Karpas-422 (cell line): ENCODE data around the gene CDHR4. TPM values are rescaled to one million over a fixed set of nuclear protein-coding genes. Genes with fewer than 3 reads are reported as not detected.
"Not testable (repeated sequence)": the region's sequence is repeated elsewhere in the genome, so short reads cannot be mapped to it uniquely, and the experiment has no call there.

ENCODE experiments used
- DNase-seq: peaks from one replicate; pipeline ENCODE4 v3.0.0-alpha.2; 2015
- H2AFZ ChIP-seq: fragments of 200-600 bp; sonication (generic); 2 replicates; pipeline ENCODE4 v1.6.1; 2014; ENCODE audit warnings: antibody characterized with exemption, low read length, mixed read lengths
- H3K27ac ChIP-seq: fragments of 200-600 bp; sonication (generic); 2 replicates; pipeline ENCODE4 v1.5.1; 2014; ENCODE audit warnings: mild to moderate bottlenecking, low read length, moderate library complexity
- H3K27me3 ChIP-seq: fragments of 200-600 bp; sonication (generic); 2 replicates; pipeline ENCODE4 v1.6.1; 2014; ENCODE audit warnings: low read length, mixed read lengths
- H3K36me3 ChIP-seq: fragments of 200-600 bp; sonication (generic); 2 replicates; pipeline ENCODE4 v1.6.1; 2014; ENCODE audit warnings: low read length, mixed read lengths; ENCODE audit not compliant: insufficient read depth
- H3K4me1 ChIP-seq: fragments of 200-600 bp; sonication (generic); 2 replicates; pipeline ENCODE4 v1.6.1; 2014; ENCODE audit warnings: mild to moderate bottlenecking, low read length, mixed read lengths
- H3K4me2 ChIP-seq: fragments of 200-600 bp; sonication (generic); 2 replicates; pipeline ENCODE4 v1.6.1; 2014; ENCODE audit warnings: low read length, low read depth, mild to moderate bottlenecking; ENCODE audit not compliant: poor library complexity, severe bottlenecking
- H3K4me3 ChIP-seq: fragments of 200-600 bp; sonication (generic); 2 replicates; pipeline ENCODE4 v1.5.1; 2014; ENCODE audit warnings: mild to moderate bottlenecking, antibody characterized with exemption, low read length, mixed read lengths
- H3K79me2 ChIP-seq: fragments of 200-600 bp; sonication (generic); 2 replicates; pipeline ENCODE4 v1.6.1; 2014; ENCODE audit warnings: mild to moderate bottlenecking, low read length, mixed read lengths
- H3K9ac ChIP-seq: fragments of 200-600 bp; sonication (generic); 2 replicates; pipeline ENCODE4 v1.6.0; 2014; ENCODE audit warnings: low read length
- H3K9me2 ChIP-seq: fragments of 200-600 bp; sonication (generic), shearing (Covaris generic); replicated peaks from 2 replicates; pipeline ENCODE4 v1.6.0; 2014; ENCODE audit warnings: mild to moderate bottlenecking, low read length, moderate library complexity; ENCODE audit not compliant: insufficient read depth
- H3K9me3 ChIP-seq: fragments of 300-700, 200-600 bp; sonication (generic); 2 replicates; pipeline ENCODE4 v1.6.1; 2014; ENCODE audit warnings: low read length, mixed read lengths
- H4K20me1 ChIP-seq: fragments of 200-600 bp; sonication (generic); 2 replicates; pipeline ENCODE4 v1.6.1; 2014; ENCODE audit warnings: mild to moderate bottlenecking, antibody characterized with exemption, low read length, low read depth; ENCODE audit not compliant: insufficient read depth
- total RNA-seq: library from RNA; depleted of rRNA; stranded (reverse); fragments of >200 nt; shearing (Covaris generic); gene quantifications from 2 replicates; pipeline ENCODE4 v1.2.3, GENCODE V29; 2014; ENCODE audit warnings: low replicate concordance

Gene CDHR4
- total RNA-seq, 1 experiment from 2014 or later: not detected

- Histone ChIP-seq H3K4me1 (peaks cover 6% of the 10 kb centered on the region), H3K4me2 (no peak overlapping the region), H3K27me3 (no peaks in the 10 kb centered on the region), H3K79me2 (peaks cover 88% of the 10 kb centered on the region), H3K4me3 (no peak overlapping the region), H3K9ac (no peak overlapping the region), H3K36me3 (peaks cover 10% of the 10 kb centered on the region), H4K20me1 (no peaks in the 10 kb centered on the region), H3K9me2 (no peaks in the 10 kb centered on the region), H3K9me3 (no peaks in the 10 kb centered on the region), H2AFZ (no peak overlapping the region), H3K27ac (no peak overlapping the region)
- no peak for DNase-seq
Observed at GRCh38 chr3:49780080-49780974, 19.3 kb downstream of the CDHR4 start.

- Histone ChIP-seq H3K36me3 (peaks cover 10% of the 10 kb centered on the region), H3K9ac (no peak overlapping the region), H3K4me1 (no peaks in the 10 kb centered on the region), H3K4me3 (no peak overlapping the region), H3K9me2 (no peaks in the 10 kb centered on the region), H3K9me3 (no peaks in the 10 kb centered on the region), H3K79me2 (peaks cover 88% of the 10 kb centered on the region), H3K27ac (no peak overlapping the region), H3K4me2 (no peak overlapping the region), H2AFZ (no peak overlapping the region), H3K27me3 (no peaks in the 10 kb centered on the region), H4K20me1 (no peaks in the 10 kb centered on the region)
- no peak for DNase-seq
Observed at GRCh38 chr3:49779358-49780079, 20.2 kb downstream of the CDHR4 start.

GRCh38 chr3:49776101-49776500, 23.6 kb downstream of the CDHR4 start:
- H3K9ac ChIP-seq, DNase-seq, H3K4me3 ChIP-seq, H3K27me3 ChIP-seq, H3K9me2 ChIP-seq, H4K20me1 ChIP-seq, H3K4me2 ChIP-seq, H3K9me3 ChIP-seq, H3K27ac ChIP-seq, H3K4me1 ChIP-seq, H3K36me3 ChIP-seq, H2AFZ ChIP-seq: not testable (repeated sequence)
- peaks cover 89% of the 10 kb centered on the region for H3K79me2 ChIP-seq

GRCh38 chr3:49775538-49775937, 24.1 kb downstream of the CDHR4 start:
- H3K79me2 ChIP-seq: peaks cover 89% of the 10 kb centered on the region
- H3K27me3 ChIP-seq: no peaks in the 10 kb centered on the region
- H2AFZ ChIP-seq: no peak overlapping the region
- H3K4me1 ChIP-seq: no peaks in the 10 kb centered on the region
- no peak overlapping the region for H3K27ac ChIP-seq
- H3K9me2 ChIP-seq: no peaks in the 10 kb centered on the region
- DNase-seq: no peak
- no peaks in the 10 kb centered on the region for H4K20me1 ChIP-seq
- H3K9me3 ChIP-seq: no peaks in the 10 kb centered on the region
- no peak overlapping the region for H3K4me3 ChIP-seq
- no peak overlapping the region for H3K9ac ChIP-seq
- peaks cover 2% of the 10 kb centered on the region; the same call in 1 of the 2 replicates for H3K36me3 ChIP-seq
- H3K4me2 ChIP-seq: no peak overlapping the region

GRCh38 chr3:49772703-49773102, 27.0 kb downstream of the CDHR4 start:
- no peaks in the 10 kb centered on the region for H3K27me3 ChIP-seq
- H3K9ac ChIP-seq: no peak overlapping the region
- H3K9me2 ChIP-seq: no peaks in the 10 kb centered on the region
- H3K4me3 ChIP-seq: no peak overlapping the region
- no peak overlapping the region for H3K4me2 ChIP-seq
- no peaks in the 10 kb centered on the region for H3K9me3 ChIP-seq
- H3K4me1 ChIP-seq: peaks cover 5% of the 10 kb centered on the region
- no peak for DNase-seq
- no peaks in the 10 kb centered on the region for H4K20me1 ChIP-seq
- H3K79me2 ChIP-seq: peaks cover 92% of the 10 kb centered on the region
- H3K36me3 ChIP-seq: peaks cover 7% of the 10 kb centered on the region; the same call in 1 of the 2 replicates
- no peak overlapping the region for H2AFZ ChIP-seq
- H3K27ac ChIP-seq: no peak overlapping the region

- Histone ChIP-seq H4K20me1 (no peaks in the 10 kb centered on the region), H3K27ac (no peak overlapping the region), H3K9me2 (no peaks in the 10 kb centered on the region), H3K4me2 (no peak overlapping the region), H3K4me3 (no peak overlapping the region), H3K9me3 (no peaks in the 10 kb centered on the region), H3K79me2 (peaks cover 96% of the 10 kb centered on the region), H3K27me3 (no peaks in the 10 kb centered on the region), H2AFZ (no peak overlapping the region), H3K9ac (no peak overlapping the region), H3K36me3 (peaks cover 7% of the 10 kb centered on the region; the same call in 1 of the 2 replicates), H3K4me1 (peaks cover 8% of the 10 kb centered on the region)
- no peak for DNase-seq
Observed at GRCh38 chr3:49771340-49771938, 28.2 kb downstream of the CDHR4 start.

- no peak for DNase-seq
- H3K27ac ChIP-seq: no peak overlapping the region
- H2AFZ ChIP-seq: no peak overlapping the region
- no peaks in the 10 kb centered on the region for H3K9me3 ChIP-seq
- peaks cover 8% of the 10 kb centered on the region for H3K4me1 ChIP-seq
- no peak overlapping the region for H3K4me2 ChIP-seq
- no peaks in the 10 kb centered on the region for H4K20me1 ChIP-seq
- H3K79me2 ChIP-seq: peaks cover 95% of the 10 kb centered on the region
- H3K9ac ChIP-seq: no peak overlapping the region
- no peak overlapping the region for H3K4me3 ChIP-seq
- H3K36me3 ChIP-seq: peaks cover 7% of the 10 kb centered on the region; the same call in 1 of the 2 replicates
- no peaks in the 10 kb centered on the region for H3K9me2 ChIP-seq
- no peaks in the 10 kb centered on the region for H3K27me3 ChIP-seq
Observed at GRCh38 chr3:49769926-49770325, 29.7 kb downstream of the CDHR4 start.
